Dermis microvascular lymphatic vessel endothelial cell (primary cell): ENCODE results near the gene MTCP1. TPM values are rescaled to one million over a fixed set of nuclear protein-coding genes. Genes with fewer than 3 reads are reported as not detected.

ENCODE experiments used
- total RNA-seq: library from RNA; depleted of rRNA; stranded (reverse); fragments of >200 nt; gene quantifications from 2 replicates; pipeline ENCODE4 v1.2.1, GENCODE V29; 2014

The MTCP1 gene
- total RNA-seq, 1 donor from 2014 or later, result 18.4 TPM

Other genes with a start within 250 kb of the MTCP1 start
- not detected in 2 replicates for gene SMIM9, start 236.5 kb downstream of the MTCP1 start, total RNA-seq
- gene F8A1, start 184.8 kb downstream of the MTCP1 start, total RNA-seq, result 0.51 and 2.8 TPM in 2 replicates
- 8.9 and 31.0 TPM in 2 replicates for gene F8, start 48.4 kb downstream of the MTCP1 start, total RNA-seq
- gene FUNDC2, start 44.3 kb downstream of the MTCP1 start, total RNA-seq, result 39.8 and 76.1 TPM in 2 replicates
- gene CMC4, start within 50 bp of the MTCP1 start, total RNA-seq, result 8.3 and 9.0 TPM in 2 replicates
- gene BRCC3, start 372 bp upstream of the MTCP1 start, total RNA-seq, result 10.0 and 11.9 TPM in 2 replicates
- 33.9 and 54.3 TPM in 2 replicates for gene VBP1, start 145.3 kb upstream of the MTCP1 start, total RNA-seq
- 0.13 and 0.26 TPM in 2 replicates for gene RAB39B, start 193.4 kb upstream of the MTCP1 start, total RNA-seq